Choroid plexus epithelial cell (primary cell): ENCODE measurements around the gene SAP30L.

Experiments
- DNase-seq: peaks from one replicate; pipeline ENCODE4 v3.0.0-alpha.2; 2010; ENCODE audit warnings: low read depth
- H3K4me3 ChIP-seq: 2 replicates; pipeline ENCODE4 v1.5.1; 2011; ENCODE audit warnings: low read depth, mild to moderate bottlenecking, control low read depth, low read length, moderate library complexity
- CTCF ChIP-seq: conservative IDR thresholded peaks from 2 replicates; pipeline ENCODE4 v1.5.1; 2011; ENCODE audit warnings: low read depth, mild to moderate bottlenecking, control low read depth, inconsistent platforms, low read length, moderate library complexity

SAP30L gene

GRCh38 chr5:154479160-154479943 is 33.6 kb downstream of the SAP30L start:
- no peak for TF ChIP-seq CTCF
- no peak overlapping the region for H3K4me3 ChIP-seq
- no peak for DNase-seq

- TF ChIP-seq CTCF = no peak
- DNase-seq = no peak
- H3K4me3 ChIP-seq = no peak overlapping the region
Measured at GRCh38 chr5:154479944-154480750, 34.4 kb downstream of the SAP30L start.

- H3K4me3 ChIP-seq = no peak overlapping the region
- DNase-seq = no peak
- no peak for TF ChIP-seq CTCF
Measured at GRCh38 chr5:154480847-154481246, 35.0 kb downstream of the SAP30L start.

GRCh38 chr5:154481584-154482381 is 36.0 kb downstream of the SAP30L start:
- no peak for DNase-seq

GRCh38 chr5:154482528-154483449 is 37.0 kb downstream of the SAP30L start:
- no peak for TF ChIP-seq CTCF
- DNase-seq = no peak
- H3K4me3 ChIP-seq = no peak overlapping the region

More at GRCh38 chr5:154481584-154482381, 36.0 kb downstream of the SAP30L start:
- no peak overlapping the region for H3K4me3 ChIP-seq
- TF ChIP-seq CTCF = no peak

GRCh38 chr5:154483654-154484392 is 38.0 kb downstream of the SAP30L start:
- H3K4me3 ChIP-seq = no peak overlapping the region
- TF ChIP-seq CTCF = no peak
- DNase-seq = no peak
